Astrocyte of the spinal cord (primary cell): Measurements from ENCODE around the gene CREG2.

Experiments
- DNase-seq: peaks from one replicate; pipeline ENCODE4 v3.0.0; 2011; ENCODE audit warnings: low read depth, low spot score
- H3K4me3 ChIP-seq: 2 replicates; pipeline ENCODE4 v1.5.1; 2011; ENCODE audit warnings: low read depth, mild to moderate bottlenecking, low read length, moderate library complexity
- CTCF ChIP-seq: IDR thresholded peaks from 2 replicates; pipeline ENCODE4 v1.5.1; 2012; ENCODE audit warnings: low read depth, mild to moderate bottlenecking, low read length, inconsistent platforms
- in situ Hi-C: cut with HindIII; loops from 2 replicates; pipeline ENCODE4 v1.10.0; 2017; ENCODE audit warnings: low sequenced_read_pairs

The CREG2 gene

GRCh38 chr2:101401906-101402305 lies 14.6 kb upstream of the CREG2 start:
- no peak for TF ChIP-seq CTCF
- no peak overlapping the region for H3K4me3 ChIP-seq
- DNase-seq = no peak
- in situ Hi-C loops = no loop called here

- in situ Hi-C loops = no loop called here
- DNase-seq = no peak
- H3K4me3 ChIP-seq = no peak overlapping the region
- no peak for TF ChIP-seq CTCF
Measured at GRCh38 chr2:101401326-101401665, 14.0 kb upstream of the CREG2 start.

DNA sequence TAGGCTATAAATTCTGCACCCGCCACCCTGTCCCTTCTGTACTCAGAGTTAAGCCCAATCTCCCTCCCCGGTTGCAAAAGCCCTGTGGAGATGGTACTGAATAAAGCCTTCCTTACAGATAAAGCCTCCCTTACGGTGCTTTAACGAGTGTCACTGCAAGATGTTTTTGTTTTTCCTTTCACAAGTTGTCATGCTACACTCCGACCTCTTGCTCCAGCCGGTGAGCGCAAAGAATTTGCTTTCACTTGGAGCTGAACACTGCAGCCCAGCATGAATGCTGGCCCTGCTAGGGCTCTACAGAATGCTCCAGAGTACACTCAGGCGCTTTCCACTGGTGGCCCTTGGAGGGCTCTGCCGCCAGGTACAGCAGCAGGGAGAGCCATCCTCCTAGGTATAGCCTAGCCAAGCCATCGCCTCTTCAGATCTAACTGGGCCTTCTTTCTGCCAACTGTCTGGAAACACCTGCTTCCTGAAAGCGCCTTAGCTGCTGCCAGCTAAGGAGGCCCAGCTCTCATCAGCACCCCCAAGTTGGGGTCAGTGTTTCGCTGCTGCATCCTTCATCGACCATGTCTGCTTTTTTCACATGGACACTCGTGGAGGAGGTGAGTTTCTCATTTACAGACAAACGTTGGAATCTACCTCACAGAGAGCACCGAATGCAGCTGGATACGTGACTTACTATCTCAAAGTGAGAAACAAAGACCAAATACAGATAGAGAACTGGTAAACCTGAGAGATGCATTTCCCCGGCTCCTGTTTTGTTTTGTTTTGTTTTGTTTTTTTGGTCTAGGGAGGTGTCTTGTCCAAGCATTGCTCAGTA lies 13.4 kb upstream of the CREG2 start:
- no peak for DNase-seq
- H3K4me3 ChIP-seq = no peak overlapping the region
- in situ Hi-C loops = no loop called here
- no peak for TF ChIP-seq CTCF

GRCh38 chr2:101400048-101400447 lies 12.7 kb upstream of the CREG2 start:
- no peak for TF ChIP-seq CTCF
- no peak for DNase-seq
- in situ Hi-C loops = no loop called here
- H3K4me3 ChIP-seq = no peak overlapping the region

DNA sequence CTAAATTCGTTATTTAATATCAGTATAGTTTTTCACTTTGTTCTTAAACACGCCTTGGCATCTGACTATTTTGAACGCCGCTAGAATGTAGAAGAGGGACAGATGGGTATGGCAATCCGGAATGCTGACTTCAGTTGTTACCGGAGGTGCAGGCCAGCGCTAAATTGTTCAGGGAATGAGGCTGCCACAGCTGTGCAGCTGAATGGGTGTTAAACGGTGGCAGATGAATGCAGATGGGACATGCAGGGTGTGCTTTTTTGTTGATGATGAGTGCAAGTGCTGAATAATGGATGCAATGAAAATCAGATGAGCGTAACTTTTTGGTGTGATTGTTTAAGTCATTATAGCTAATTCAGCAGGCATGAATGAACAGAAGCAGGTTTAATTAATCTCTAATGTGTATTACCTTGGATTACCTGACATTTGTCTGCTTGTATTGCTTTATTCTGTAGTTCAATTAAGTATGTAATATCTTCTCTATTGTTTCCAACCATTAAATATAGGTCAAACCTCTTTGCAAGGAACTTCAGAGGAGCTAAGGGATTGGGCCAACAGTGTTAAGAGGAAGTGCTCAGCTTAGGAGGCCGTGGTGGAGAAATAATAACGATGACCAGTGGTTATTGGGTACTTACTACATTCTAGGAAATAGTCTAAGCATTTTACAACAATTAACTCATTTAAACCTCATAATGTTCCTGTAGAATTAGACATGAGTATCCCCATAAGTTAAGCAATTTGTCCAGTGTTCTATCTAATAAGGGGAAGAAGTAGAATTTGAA lies 11.9 kb upstream of the CREG2 start:
- no peak for TF ChIP-seq CTCF

GRCh38 chr2:101398116-101398821 lies 11.0 kb upstream of the CREG2 start:
- TF ChIP-seq CTCF = no peak

More for the DNA sequence above, 11.9 kb upstream of the CREG2 start:
- in situ Hi-C loops = no loop called here
- no peak overlapping the region for H3K4me3 ChIP-seq
- DNase-seq = no peak

More at GRCh38 chr2:101398116-101398821, 11.0 kb upstream of the CREG2 start:
- in situ Hi-C loops = no loop called here
- no peak for DNase-seq
- no peak overlapping the region for H3K4me3 ChIP-seq
